Measurements from ENCODE around the gene CACNA2D2.

- TF ChIP-seq CTCF (IDR thresholded peaks at IDR 0.05; ENCODE audit: borderline replicate concordance, extremely low read depth, low read length, poor library complexity, severe bottlenecking) = no peak
- no peak for TF ChIP-seq EZH2 (IDR thresholded peaks at IDR 0.05; ENCODE audit: borderline replicate concordance, low read depth, low read length, severe bottlenecking)
Measured at GRCh38 chr3:50516440-50516871, 13.0 kb upstream of the CACNA2D2 start.

Data from DND-41 (cell line).